ENCODE data around the gene SUCO. TPM values are rescaled to one million over a fixed set of nuclear protein-coding genes. Genes with fewer than 3 reads are reported as not detected.

SUCO gene
- total RNA-seq, 4 donors from 2014 or later, result 34.7 to 67.9 (median 37.7) TPM

GRCh38 chr1:172641492-172641891 is 108.5 kb downstream of the SUCO start:
- Histone ChIP-seq H3K4me3 (replicated peaks in 1 of 3) (no peak overlapping the region), H3K4me1 (no peaks in the 10 kb centered on the region), H3K9me3 (no peaks in the 10 kb centered on the region), H3K27ac (no peak overlapping the region), H3K27me3 (no peaks in the 10 kb centered on the region), H3K36me3 (no peaks in the 10 kb centered on the region)
- no peak for DNase-seq
- intact Hi-C loops (cut with DNase I), result no loop called here
- TF ChIP-seq CTCF (IDR thresholded peaks at IDR 0.05) (no peak), POLR2A (IDR thresholded peaks at IDR 0.05) (no peak)
- WGBS, 2 donors, result 68 to 75% methylated on average over 5 of the region's 5 CpGs

- Histone ChIP-seq H3K4me1 (no peaks in the 10 kb centered on the region), H3K36me3 (no peaks in the 10 kb centered on the region), H3K27ac (no peak overlapping the region), H3K9me3 (no peaks in the 10 kb centered on the region), H3K4me3 (replicated peaks in 1 of 3) (no peak overlapping the region), H3K27me3 (no peaks in the 10 kb centered on the region)
- TF ChIP-seq POLR2A (IDR thresholded peaks at IDR 0.05) (no peak), CTCF (IDR thresholded peaks at IDR 0.05) (no peak)
- 68 to 70% methylated on average over 6 of the region's 6 CpGs for whole genome bisulfite sequencing, 2 donors
- intact Hi-C loops (cut with DNase I), result no loop called here
- no peak for DNase-seq
Measured at GRCh38 chr1:172642970-172643369, 110.0 kb downstream of the SUCO start.

GRCh38 chr1:172646653-172647052 is 113.7 kb downstream of the SUCO start:
- Histone ChIP-seq H3K27me3 (no peaks in the 10 kb centered on the region), H3K36me3 (no peaks in the 10 kb centered on the region), H3K4me3 (replicated peaks in 1 of 3) (no peak overlapping the region), H3K27ac (no peak overlapping the region), H3K9me3 (no peaks in the 10 kb centered on the region), H3K4me1 (no peaks in the 10 kb centered on the region)
- WGBS, 2 donors, result 79 to 95% methylated on average over 1 of the region's 1 CpG
- no peak for DNase-seq
- no peak for TF ChIP-seq CTCF (IDR thresholded peaks at IDR 0.05)
- no peak for TF ChIP-seq POLR2A (IDR thresholded peaks at IDR 0.05)
- intact Hi-C loops (cut with DNase I), result no loop called here

- TF ChIP-seq POLR2A (IDR thresholded peaks at IDR 0.05) (no peak), CTCF (IDR thresholded peaks at IDR 0.05) (no peak)
- H3K36me3 ChIP-seq, result no peaks in the 10 kb centered on the region
- no peaks in the 10 kb centered on the region for H3K27me3 ChIP-seq
- 72 to 79% methylated on average over 8 of the region's 8 CpGs for WGBS, 2 donors
- intact Hi-C loops (cut with DNase I), result no loop called here
- no peaks in the 10 kb centered on the region for H3K4me1 ChIP-seq
- H3K4me3 ChIP-seq (replicated peaks in 1 of 3), result no peak overlapping the region
- H3K27ac ChIP-seq, result no peak overlapping the region
- DNase-seq, result no peak
- H3K9me3 ChIP-seq, result no peaks in the 10 kb centered on the region
Measured at GRCh38 chr1:172647110-172647564, 114.2 kb downstream of the SUCO start.

GRCh38 chr1:172647987-172648386 is 115.0 kb downstream of the SUCO start:
- Histone ChIP-seq H3K9me3 (no peaks in the 10 kb centered on the region), H3K4me1 (no peaks in the 10 kb centered on the region), H3K36me3 (no peaks in the 10 kb centered on the region), H3K27me3 (no peaks in the 10 kb centered on the region), H3K27ac (no peak overlapping the region), H3K4me3 (replicated peaks in 1 of 3) (no peak overlapping the region)
- 92 to 96% methylated on average over 4 of the region's 4 CpGs for WGBS, 2 donors
- intact Hi-C loops (cut with DNase I), result no loop called here
- TF ChIP-seq POLR2A (IDR thresholded peaks at IDR 0.05) (no peak), CTCF (IDR thresholded peaks at IDR 0.05) (no peak)
- no peak for DNase-seq

Data from thyroid gland (tissue), 4 donors.